Mesenchymal stem cell (in vitro differentiated cells and primary cell): ENCODE measurements around the gene FRAS1.

Experiments
- DNase-seq: peaks from one replicate; pipeline ENCODE4 v3.0.0-alpha.2; 2013
- H2AFZ ChIP-seq: one replicate; pipeline ENCODE4 v1.6.1; 2013; ENCODE audit warnings: low read depth, mild to moderate bottlenecking, control low read depth, inconsistent platforms, low read length, moderate library complexity
- H2AK5ac ChIP-seq: 2 replicates; pipeline ENCODE4 v1.6.1; 2013; ENCODE audit warnings: low read length, moderate library complexity, mild to moderate bottlenecking, inconsistent platforms; ENCODE audit not compliant: severe bottlenecking
- H2BK120ac ChIP-seq: one replicate; pipeline ENCODE4 v1.6.1; 2013; ENCODE audit warnings: low read depth, mild to moderate bottlenecking, inconsistent platforms, low read length, moderate library complexity
- H2BK12ac ChIP-seq, 2 experiments: one replicate each; pipeline ENCODE4 v1.6.1; 2013; ENCODE audit warnings: inconsistent platforms in 2 of 2, low read length in 2 of 2, mild to moderate bottlenecking in 2 of 2, moderate library complexity in 2 of 2, control low read depth in 1 of 2
- H2BK15ac ChIP-seq: one replicate; pipeline ENCODE4 v1.6.1; 2013; ENCODE audit warnings: mild to moderate bottlenecking, low read depth, inconsistent platforms; ENCODE audit not compliant: poor library complexity, severe bottlenecking
- H2BK5ac ChIP-seq: 2 replicates; pipeline ENCODE4 v1.6.1; 2013; ENCODE audit warnings: low read depth, mild to moderate bottlenecking, low read length, control low read depth, inconsistent platforms; ENCODE audit not compliant: poor library complexity, severe bottlenecking
- H3K14ac ChIP-seq, 2 experiments: one replicate each; pipeline ENCODE4 v1.6.1; 2013; ENCODE audit warnings: inconsistent platforms in 2 of 2, low read length in 2 of 2, control low read depth in 1 of 2, mild to moderate bottlenecking in 1 of 2, moderate library complexity in 1 of 2
- H3K18ac ChIP-seq, 2 experiments: one replicate each; pipeline ENCODE4 v1.6.1; 2013; ENCODE audit warnings: inconsistent platforms in 2 of 2, low read length in 2 of 2, control low read depth in 1 of 2, low read depth in 1 of 2, mild to moderate bottlenecking in 1 of 2
- H3K23ac ChIP-seq, 2 experiments: one replicate each; pipeline ENCODE4 v1.6.1; 2013; ENCODE audit warnings: inconsistent platforms in 2 of 2, low read length in 2 of 2, mild to moderate bottlenecking in 2 of 2, moderate library complexity in 2 of 2, control low read depth in 1 of 2
- H3K27ac ChIP-seq: 2 replicates; pipeline ENCODE4 v1.5.1; 2013; ENCODE audit warnings: mild to moderate bottlenecking, moderate library complexity, low read length, control low read depth, inconsistent platforms; ENCODE audit not compliant: poor library complexity, severe bottlenecking
- H3K27me3 ChIP-seq, 2 experiments: 2 replicates each; pipeline versions ENCODE4 v1.6.1 to v1.7.0; 2013; ENCODE audit warnings: low read length in 2 of 2, mild to moderate bottlenecking in 2 of 2, moderate library complexity in 2 of 2, control low read depth in 1 of 2, inconsistent platforms in 1 of 2; ENCODE audit not compliant: control insufficient read depth in 1 of 2, insufficient read depth in 1 of 2
- H3K36me3 ChIP-seq, 2 experiments: 2 replicates each; pipeline versions ENCODE4 v1.6.1 to v1.7.0; 2013; ENCODE audit warnings: low read length in 2 of 2, control low read depth in 1 of 2, inconsistent platforms in 1 of 2, low read depth in 1 of 2, mild to moderate bottlenecking in 1 of 2; ENCODE audit not compliant: insufficient read depth in 2 of 2, control insufficient read depth in 1 of 2
- H3K4ac ChIP-seq, 2 experiments: one replicate each; pipeline ENCODE4 v1.6.1; 2013; ENCODE audit warnings: inconsistent platforms in 2 of 2, low read length in 2 of 2, mild to moderate bottlenecking in 2 of 2, moderate library complexity in 2 of 2, control low read depth in 1 of 2, low read depth in 1 of 2
- H3K4me1 ChIP-seq: 2 replicates; pipeline ENCODE4 v1.6.1; 2013; ENCODE audit warnings: low read depth, low read length, control low read depth; ENCODE audit not compliant: control insufficient read depth, insufficient read depth
- H3K4me2 ChIP-seq: 2 replicates; pipeline ENCODE4 v1.6.1; 2013; ENCODE audit warnings: low read length, mild to moderate bottlenecking, inconsistent platforms; ENCODE audit not compliant: poor library complexity, severe bottlenecking
- H3K4me3 ChIP-seq, 2 experiments: 2 replicates each; pipeline versions ENCODE4 v1.5.1 to v1.7.0; 2013; ENCODE audit warnings: low read length in 2 of 2, mild to moderate bottlenecking in 2 of 2, control low read depth in 1 of 2, low read depth in 1 of 2; ENCODE audit not compliant: insufficient read depth in 1 of 2
- H3K79me1 ChIP-seq: replicated peaks from 2 replicates; pipeline ENCODE4 v1.6.1; 2013; ENCODE audit warnings: mild to moderate bottlenecking, control low read depth, low read length, inconsistent platforms; ENCODE audit not compliant: poor library complexity, severe bottlenecking
- H3K9ac ChIP-seq: 2 replicates; pipeline ENCODE4 v1.7.0; 2013; ENCODE audit warnings: mild to moderate bottlenecking, low read length, moderate library complexity
- H3K9me3 ChIP-seq: 2 replicates; pipeline ENCODE4 v1.7.0; 2013; ENCODE audit warnings: mild to moderate bottlenecking, low read length; ENCODE audit not compliant: control insufficient read depth
- H4K8ac ChIP-seq: one replicate; pipeline ENCODE4 v1.6.1; 2013; ENCODE audit warnings: inconsistent platforms, mild to moderate bottlenecking, low read length, moderate library complexity
- H4K91ac ChIP-seq: one replicate; pipeline ENCODE4 v1.6.1; 2013; ENCODE audit warnings: mild to moderate bottlenecking, low read length, inconsistent platforms
- WGBS: methylation state at CpG from one replicate; pipeline ENCODE4 v1.1.7; 2013; ENCODE audit warnings: mixed read lengths; 5-methylcytosine and 5-hydroxymethylcytosine counted together

FRAS1 gene

GRCh38 chr4:78476108-78476704, 419.1 kb downstream of the FRAS1 start:
- Histone ChIP-seq H3K36me3 (peaks cover 3 to 10% of the 10 kb centered on the region in 2 experiments), H3K9ac (peak overlapping the region; percentile 67), H2BK5ac (no peak overlapping the region), H2BK12ac (no peak overlapping the region), H3K27ac (no peak overlapping the region), H3K27me3 (no peaks in the 10 kb centered on the region), H3K23ac (no peak overlapping the region), H4K91ac (no peak overlapping the region), H3K4me2 (no peak overlapping the region), H3K9me3 (no peaks in the 10 kb centered on the region), H3K79me1 (no peaks in the 10 kb centered on the region), H3K14ac (no peak overlapping the region), H3K4me3 (no peak overlapping the region), H2AK5ac (no peak overlapping the region), H2BK15ac (no peak overlapping the region), H3K4me1 (peaks cover 3% of the 10 kb centered on the region), H4K8ac (no peak overlapping the region), H2BK120ac (no peak overlapping the region), H3K18ac (no peak overlapping the region), H3K4ac (no peak overlapping the region), H2AFZ (no peak overlapping the region)
- 86% methylated on average over 3 of the region's 3 CpGs for WGBS
- DNase-seq, result peak; percentile 14

GRCh38 chr4:78477276-78477675, 420.2 kb downstream of the FRAS1 start:
- no peak overlapping the region for H2AFZ ChIP-seq
- H3K9me3 ChIP-seq, result no peaks in the 10 kb centered on the region
- no peak overlapping the region for H2BK120ac ChIP-seq
- H2BK12ac ChIP-seq, result no peak overlapping the region
- no peak overlapping the region for H4K91ac ChIP-seq
- H3K4me3 ChIP-seq, result no peak overlapping the region
- no CpG with 5 or more reads among the region's 1 CpG for WGBS
- no peak overlapping the region for H2BK5ac ChIP-seq
- H3K4me1 ChIP-seq, result peaks cover 3% of the 10 kb centered on the region
- no peak overlapping the region for H2BK15ac ChIP-seq
- no peak overlapping the region for H4K8ac ChIP-seq
- H3K79me1 ChIP-seq, result no peaks in the 10 kb centered on the region
- DNase-seq, result peak; percentile 35
- H2AK5ac ChIP-seq, result no peak overlapping the region
- no peak overlapping the region for H3K23ac ChIP-seq
- no peak overlapping the region for H3K27ac ChIP-seq
- H3K27me3 ChIP-seq, result no peaks in the 10 kb centered on the region
- peak overlapping the region; percentile 67 for H3K9ac ChIP-seq
- no peak overlapping the region for H3K18ac ChIP-seq
- H3K36me3 ChIP-seq, result peaks cover 3 to 9% of the 10 kb centered on the region in 2 experiments
- no peak overlapping the region for H3K4ac ChIP-seq
- H3K4me2 ChIP-seq, result no peak overlapping the region
- H3K14ac ChIP-seq, result no peak overlapping the region

GRCh38 chr4:78478523-78478922, 421.4 kb downstream of the FRAS1 start:
- H2AK5ac ChIP-seq, result no peak overlapping the region
- H3K4me1 ChIP-seq, result peaks cover 3% of the 10 kb centered on the region
- no peak overlapping the region for H3K9ac ChIP-seq
- no peak overlapping the region for H2BK12ac ChIP-seq
- H3K18ac ChIP-seq, result no peak overlapping the region
- peaks cover 3 to 9% of the 10 kb centered on the region in 2 experiments for H3K36me3 ChIP-seq
- H3K9me3 ChIP-seq, result no peaks in the 10 kb centered on the region
- H4K8ac ChIP-seq, result no peak overlapping the region
- H2BK5ac ChIP-seq, result no peak overlapping the region
- no peak for DNase-seq
- H3K23ac ChIP-seq, result no peak overlapping the region
- no peak overlapping the region for H3K4ac ChIP-seq
- H3K79me1 ChIP-seq, result no peaks in the 10 kb centered on the region
- no peak overlapping the region for H3K27ac ChIP-seq
- H3K14ac ChIP-seq, result no peak overlapping the region
- H2BK15ac ChIP-seq, result no peak overlapping the region
- no peaks in the 10 kb centered on the region for H3K27me3 ChIP-seq
- no peak overlapping the region for H2BK120ac ChIP-seq
- H2AFZ ChIP-seq, result no peak overlapping the region
- no peak overlapping the region for H4K91ac ChIP-seq
- no peak overlapping the region for H3K4me2 ChIP-seq
- no peak overlapping the region for H3K4me3 ChIP-seq

GRCh38 chr4:78480286-78480685, 423.2 kb downstream of the FRAS1 start:
- peaks cover 2 to 9% of the 10 kb centered on the region in 2 experiments for H3K36me3 ChIP-seq
- no peaks in the 10 kb centered on the region for H3K9me3 ChIP-seq
- H2BK12ac ChIP-seq, result no peak overlapping the region
- H3K4me2 ChIP-seq, result no peak overlapping the region
- WGBS, result 86% methylated on average over 1 of the region's 1 CpG
- no peak overlapping the region for H2BK15ac ChIP-seq
- no peak overlapping the region for H4K91ac ChIP-seq
- H2AK5ac ChIP-seq, result peak overlapping the region; percentile 74
- no peak overlapping the region for H3K4me3 ChIP-seq
- H3K18ac ChIP-seq, result no peak overlapping the region
- no peak overlapping the region for H3K14ac ChIP-seq
- no peak overlapping the region for H2BK120ac ChIP-seq
- H2BK5ac ChIP-seq, result no peak overlapping the region
- no peak overlapping the region for H4K8ac ChIP-seq
- peaks cover 3% of the 10 kb centered on the region for H3K4me1 ChIP-seq
- H3K79me1 ChIP-seq, result no peaks in the 10 kb centered on the region
- no peak for DNase-seq
- H3K23ac ChIP-seq, result no peak overlapping the region
- no peaks in the 10 kb centered on the region for H3K27me3 ChIP-seq
- no peak overlapping the region for H2AFZ ChIP-seq
- peak overlapping the region; percentile 73 for H3K9ac ChIP-seq
- H3K27ac ChIP-seq, result no peak overlapping the region
- H3K4ac ChIP-seq, result no peak overlapping the region
